HCT116 (cell line): ENCODE data around the gene TSHZ1. TPM values are rescaled to one million over a fixed set of nuclear protein-coding genes. Genes with fewer than 3 reads are reported as not detected.

Experiments
- ATAC-seq: fragments of 200-7000 bp; cut with Tn5 transposase; 2 replicates; pipeline ENCODE4 v1.9.1; 2020; ENCODE audit warnings: mild to moderate bottlenecking, moderate library complexity
- BruUV-seq: library from RNA; stranded (reverse); fragments of 400-500 nt; replicated peaks from 2 replicates; lab custom pipeline; 2021; lab: Mats Ljungman, UMichigan
- CTCF ChIA-PET: fragments of 300-600 bp; sonication (Branson Sonifier 250); formaldehyde crosslinking; loops from one replicate; lab custom pipeline; 2021; ENCODE audit warnings: antibody characterized with exemption; lab: Charles Lee
- POLR2A ChIA-PET: fragments of 300-600, 350-600 bp; sonication (Branson Sonifier 250); formaldehyde crosslinking; loops from one replicate; lab custom pipeline; 2021; ENCODE audit warnings: antibody characterized with exemption; lab: Charles Lee
- RAD21 ChIA-PET, 2 experiments: fragments of 300-600 bp; sonication (Branson Sonifier 250); formaldehyde crosslinking; loops; one replicate each; lab custom pipeline; 2023; ENCODE audit warnings: low total read pairs in 2 of 2; ENCODE audit not compliant: uncharacterized antibody in 2 of 2, unreplicated experiment in 2 of 2, low non-redundant PET in 1 of 2; lab: Charles Lee
- DNase-seq: peaks from one replicate; pipeline ENCODE4 v3.0.0-alpha.2; 2010; ENCODE audit warnings: low read depth, low spot score
- H2AFZ ChIP-seq: fragments of 200-600 bp; shearing (Covaris generic), sonication (generic); 2 replicates; pipeline ENCODE4 v1.6.1; 2017; ENCODE audit warnings: low read depth, mixed run types, mixed read lengths, antibody characterized with exemption, low read length; ENCODE audit not compliant: poor library complexity, severe bottlenecking
- H3K27ac ChIP-seq: 2 replicates; pipeline ENCODE4 v1.5.1; 2012; ENCODE audit warnings: low read depth, low read length
- H3K27me3 ChIP-seq: fragments of 200-600 bp; sonication (generic); 2 replicates; pipeline ENCODE4 v1.6.1; 2016; ENCODE audit warnings: mixed run types, low read length, mixed read lengths; ENCODE audit not compliant: insufficient read depth
- H3K36me3 ChIP-seq, 2 experiments: fragments of 200-500 bp in 1 of 2; fragments of 200-600 bp in 1 of 2; sonication (Bioruptor generic) in 1 of 2; sonication (generic) in 1 of 2; 2 replicates each; pipeline versions ENCODE4 v1.5.1 to v1.6.1; 2014 to 2016; ENCODE audit warnings: low read length in 2 of 2, inconsistent platforms in 1 of 2, mixed read lengths in 1 of 2, mixed run types in 1 of 2; ENCODE audit not compliant: insufficient read depth in 2 of 2, control insufficient read depth in 1 of 2
- H3K4me1 ChIP-seq, 2 experiments: fragments of 200-600 bp in 1 of 2; sonication (generic) in 1 of 2; 2 replicates each; pipeline versions ENCODE4 v1.5.1 to v1.6.1; 2012 to 2017; ENCODE audit warnings: low read length in 2 of 2, inconsistent platforms in 1 of 2, mild to moderate bottlenecking in 1 of 2, mixed read lengths in 1 of 2, mixed run types in 1 of 2, moderate library complexity in 1 of 2; ENCODE audit not compliant: insufficient read depth in 2 of 2, control insufficient read depth in 1 of 2
- H3K4me2 ChIP-seq: fragments of 200-600 bp; sonication (generic); 2 replicates; pipeline ENCODE4 v1.6.1; 2017; ENCODE audit warnings: mixed run types, low read length, mixed read lengths
- H3K4me3 ChIP-seq, 2 experiments: fragments of 200-600 bp in 1 of 2; sonication (generic) in 1 of 2; replicated peaks in 1 of 2; 2 replicates each; pipeline ENCODE4 v1.5.1; 2011 to 2016; ENCODE audit warnings: low read length in 2 of 2, control low read depth in 1 of 2, low read depth in 1 of 2, mild to moderate bottlenecking in 1 of 2, mixed read lengths in 1 of 2, mixed run types in 1 of 2
- H3K79me2 ChIP-seq: fragments of 200-600 bp; sonication (generic); 2 replicates; pipeline ENCODE4 v1.6.1; 2017; ENCODE audit warnings: mild to moderate bottlenecking, mixed run types, low read length, moderate library complexity, mixed read lengths; ENCODE audit not compliant: insufficient read depth
- H3K9ac ChIP-seq: fragments of 200-600 bp; sonication (generic); 2 replicates; pipeline ENCODE4 v1.6.1; 2016; ENCODE audit warnings: low read length, mixed read lengths
- H3K9me2 ChIP-seq: fragments of 200-600 bp; sonication (generic), shearing (Covaris generic); 2 replicates; pipeline ENCODE4 v1.6.1; 2017; ENCODE audit warnings: mixed run types, mild to moderate bottlenecking, moderate library complexity; ENCODE audit not compliant: insufficient read depth
- H3K9me3 ChIP-seq, 2 experiments: fragments of 200-500 bp in 1 of 2; fragments of 200-600 bp in 1 of 2; sonication (Bioruptor generic) in 1 of 2; sonication (generic) in 1 of 2; 2 replicates each; pipeline ENCODE4 v1.6.1; 2014 to 2017; ENCODE audit warnings: low read length in 2 of 2, mixed read lengths in 2 of 2, inconsistent platforms in 1 of 2, low read depth in 1 of 2, mild to moderate bottlenecking in 1 of 2, mixed run types in 1 of 2, moderate library complexity in 1 of 2; ENCODE audit not compliant: control insufficient read depth in 1 of 2, insufficient read depth in 1 of 2
- H4K20me1 ChIP-seq: fragments of 200-600 bp; sonication (generic), shearing (Covaris generic); 2 replicates; pipeline ENCODE4 v1.6.1; 2017; ENCODE audit warnings: mixed run types, mild to moderate bottlenecking, moderate library complexity; ENCODE audit not compliant: insufficient read depth
- CBX3 ChIP-seq: IDR thresholded peaks from 2 replicates; pipeline ENCODE4 v1.6.1; 2012; ENCODE audit warnings: low read depth
- CEBPB ChIP-seq: IDR thresholded peaks from 2 replicates; pipeline ENCODE4 v1.6.1; 2012; ENCODE audit warnings: low read depth
- ELF1 ChIP-seq: IDR thresholded peaks from 2 replicates; pipeline ENCODE4 v1.6.1; 2012; ENCODE audit warnings: low read depth, borderline replicate concordance
- EZH2 ChIP-seq: fragments of 200-600 bp; sonication (generic); IDR thresholded peaks from 2 replicates; pipeline ENCODE4 v1.6.1; 2017; ENCODE audit warnings: antibody characterized with exemption, mixed run types
- EZH2phosphoT487 ChIP-seq: fragments of 200-600 bp; IDR thresholded peaks from 2 replicates; pipeline ENCODE4 v1.6.1; 2018; ENCODE audit warnings: antibody characterized with exemption, borderline replicate concordance
- FOSL1 ChIP-seq: IDR thresholded peaks from 2 replicates; pipeline ENCODE4 v1.6.1; 2012; ENCODE audit warnings: low read depth
- JUND ChIP-seq: IDR thresholded peaks from 2 replicates; pipeline ENCODE4 v1.6.1; 2012
- POLR2A ChIP-seq: IDR thresholded peaks from 2 replicates; pipeline ENCODE4 v1.7.0; 2011; ENCODE audit warnings: borderline replicate concordance; ENCODE audit not compliant: insufficient read depth, insufficient read length; ENCODE audit errors: extremely low read depth
- POLR2AphosphoS5 ChIP-seq: IDR thresholded peaks from 2 replicates; pipeline ENCODE4 v1.6.1; 2011; ENCODE audit warnings: mild to moderate bottlenecking, low read depth, low read length, moderate library complexity
- RAD21 ChIP-seq: IDR thresholded peaks from 2 replicates; pipeline ENCODE4 v1.6.1; 2012; ENCODE audit warnings: low read depth, mild to moderate bottlenecking
- SIN3A ChIP-seq: IDR thresholded peaks from 2 replicates; pipeline ENCODE4 v1.6.1; 2012; ENCODE audit warnings: low read depth
- SP1 ChIP-seq: IDR thresholded peaks from 2 replicates; pipeline ENCODE4 v1.6.1; 2012; ENCODE audit warnings: low read depth
- SRF ChIP-seq: IDR thresholded peaks from 2 replicates; pipeline ENCODE4 v1.6.1; 2012; ENCODE audit warnings: low read depth
- YY1 ChIP-seq: IDR thresholded peaks from 2 replicates; pipeline ENCODE4 v1.6.1; 2011; ENCODE audit warnings: low read length, low read depth, moderate library complexity, mild to moderate bottlenecking; ENCODE audit not compliant: insufficient replicate concordance; ENCODE audit errors: extremely low read depth
- ZNF274 ChIP-seq: fragments of 200-500 bp; sonication (Bioruptor generic); IDR thresholded peaks from 2 replicates; pipeline ENCODE4 v1.6.1; 2014; ENCODE audit warnings: mild to moderate bottlenecking, low read depth, low read length, inconsistent platforms
- intact Hi-C: fragments of 100-400 bp; cut with micrococcal nuclease; formaldehyde crosslinking; loops from 2 replicates; pipeline ENCODE4 v1.10.0; 2022
- total RNA-seq: library from RNA; stranded (reverse); gene quantifications from one replicate; pipeline ENCODE4 v1.2.1, GENCODE V29; 2021; ENCODE audit not compliant: unreplicated experiment
- TF ChIP-seq, protein P1 (sequence below), 3 experiments: fragments of 200-600 bp in 1 of 3; sonication (generic) in 1 of 3; IDR thresholded peaks in 2 of 3; conservative IDR thresholded peaks in 1 of 3; 2 replicates each; pipeline ENCODE4 v1.5.1; 2012 to 2017; ENCODE audit warnings: low read depth in 2 of 3, low read length in 2 of 3, antibody characterized with exemption in 1 of 3, borderline replicate concordance in 1 of 3, control low read depth in 1 of 3, mild to moderate bottlenecking in 1 of 3, mixed read lengths in 1 of 3, mixed run types in 1 of 3, moderate library complexity in 1 of 3; ENCODE audit not compliant: insufficient read depth in 1 of 3
- TF ChIP-seq, protein P2 (sequence below): IDR thresholded peaks from 2 replicates; pipeline ENCODE4 v1.6.1; 2012
- TF ChIP-seq, protein P3 (sequence below): IDR thresholded peaks from 2 replicates; pipeline ENCODE4 v1.6.1; 2012

TSHZ1 gene
- total RNA-seq, 1 experiment from 2014 or later, result 5.7 TPM

DNA sequence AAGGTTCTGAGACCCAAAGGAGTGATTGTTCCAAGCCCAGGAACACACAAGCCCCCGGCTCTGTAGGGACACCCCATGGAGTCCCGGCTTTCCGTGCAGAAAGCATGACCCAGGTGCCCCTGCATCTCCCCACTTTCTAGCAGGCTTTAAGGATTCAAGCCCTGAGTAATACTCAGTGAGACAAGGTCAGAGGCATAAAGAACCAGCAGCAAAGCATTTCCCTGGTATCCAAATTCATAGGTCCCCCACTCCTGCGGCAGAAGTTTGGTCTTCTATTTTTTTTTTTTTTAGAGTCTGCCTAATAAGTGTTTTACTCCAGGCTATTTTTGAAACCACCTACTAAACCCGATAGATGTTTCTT is 16.3 kb downstream of the TSHZ1 start:
- TF ChIP-seq RAD21 (no peak), ZNF274 (no peak), EZH2 (no peak), POLR2AphosphoS5 (no peak), SIN3A (no peak), ELF1 (no peak)

DNA sequence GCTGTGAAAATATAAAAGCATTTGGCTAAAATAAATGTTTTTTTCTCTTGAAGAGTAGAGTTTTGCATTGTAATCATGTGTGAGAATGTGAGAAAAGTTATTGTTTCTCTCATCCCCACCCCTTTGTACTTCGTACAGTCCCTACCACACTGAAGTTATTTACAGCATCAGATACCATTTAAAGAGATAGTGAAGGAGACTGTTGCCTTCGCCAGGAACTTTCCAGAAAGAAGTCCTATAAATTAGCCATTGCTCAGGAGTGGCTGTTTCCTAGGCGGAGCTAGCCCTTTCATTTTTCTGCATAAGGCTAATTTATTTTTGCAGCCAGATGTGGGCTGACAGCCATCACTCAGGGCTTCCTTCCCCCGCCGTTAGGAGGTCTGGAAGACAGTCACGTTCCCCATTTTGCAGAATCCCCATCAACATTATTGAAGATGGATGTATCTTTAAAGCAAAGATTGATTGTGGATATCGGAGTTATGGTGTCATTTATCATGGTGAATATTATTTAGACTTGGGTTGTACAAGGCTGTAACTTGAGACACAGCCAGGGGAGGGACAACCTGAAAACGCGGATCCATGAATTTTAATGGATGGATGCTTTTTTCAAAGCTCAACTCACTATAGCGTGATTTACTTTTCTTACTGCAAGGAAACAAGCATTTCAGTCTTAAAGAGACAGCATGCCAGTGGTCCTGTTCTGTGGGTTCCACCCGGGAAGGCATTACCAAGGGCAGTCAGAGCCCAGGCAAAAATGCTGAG is 17.1 kb downstream of the TSHZ1 start:
- no peak overlapping the region for H2AFZ ChIP-seq
- ATAC-seq, result no peak
- no peak overlapping the region for H3K27ac ChIP-seq
- H3K79me2 ChIP-seq, result no peaks in the 10 kb centered on the region
- intact Hi-C loops, result no loop called here
- no peaks in the 10 kb centered on the region for H3K36me3 ChIP-seq
- ChIA-PET RAD21 (no interaction called here), CTCF (no interaction called here), POLR2A (no interaction called here)
- BruUV-seq, result no TSS peak
- no peak overlapping the region for H3K4me3 ChIP-seq
- H3K9ac ChIP-seq, result no peak overlapping the region
- H3K9me3 ChIP-seq, result no peaks in the 10 kb centered on the region
- no peak overlapping the region for H3K4me2 ChIP-seq
- H3K4me1 ChIP-seq, result peaks cover 0 to 7% of the 10 kb centered on the region in 2 experiments; a peak in 1 of 4 replicates
- H3K9me2 ChIP-seq, result no peaks in the 10 kb centered on the region
- no peaks in the 10 kb centered on the region for H4K20me1 ChIP-seq
- DNase-seq, result no peak
- no peaks in the 10 kb centered on the region for H3K27me3 ChIP-seq
- TF ChIP-seq YY1, result no peak
- TF ChIP-seq, protein P1, sequence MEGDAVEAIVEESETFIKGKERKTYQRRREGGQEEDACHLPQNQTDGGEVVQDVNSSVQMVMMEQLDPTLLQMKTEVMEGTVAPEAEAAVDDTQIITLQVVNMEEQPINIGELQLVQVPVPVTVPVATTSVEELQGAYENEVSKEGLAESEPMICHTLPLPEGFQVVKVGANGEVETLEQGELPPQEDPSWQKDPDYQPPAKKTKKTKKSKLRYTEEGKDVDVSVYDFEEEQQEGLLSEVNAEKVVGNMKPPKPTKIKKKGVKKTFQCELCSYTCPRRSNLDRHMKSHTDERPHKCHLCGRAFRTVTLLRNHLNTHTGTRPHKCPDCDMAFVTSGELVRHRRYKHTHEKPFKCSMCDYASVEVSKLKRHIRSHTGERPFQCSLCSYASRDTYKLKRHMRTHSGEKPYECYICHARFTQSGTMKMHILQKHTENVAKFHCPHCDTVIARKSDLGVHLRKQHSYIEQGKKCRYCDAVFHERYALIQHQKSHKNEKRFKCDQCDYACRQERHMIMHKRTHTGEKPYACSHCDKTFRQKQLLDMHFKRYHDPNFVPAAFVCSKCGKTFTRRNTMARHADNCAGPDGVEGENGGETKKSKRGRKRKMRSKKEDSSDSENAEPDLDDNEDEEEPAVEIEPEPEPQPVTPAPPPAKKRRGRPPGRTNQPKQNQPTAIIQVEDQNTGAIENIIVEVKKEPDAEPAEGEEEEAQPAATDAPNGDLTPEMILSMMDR (IDR thresholded peaks at IDR 0.05 in 2 of 3, conservative IDR thresholded peaks at IDR 0.05 in 1 of 3; ENCODE audit: borderline replicate concordance in 1 of 3, insufficient read depth in 1 of 3, low read depth in 2 of 3, low read length in 2 of 3), result no peak
- no peak for TF ChIP-seq CEBPB
- no peak for TF ChIP-seq ELF1
- no peak for TF ChIP-seq CBX3
- TF ChIP-seq SP1, result no peak
- no peak for TF ChIP-seq POLR2AphosphoS5
- TF ChIP-seq POLR2A, result no peak
- no peak for TF ChIP-seq ZNF274
- no peak for TF ChIP-seq JUND
- TF ChIP-seq SIN3A, result no peak
- TF ChIP-seq, protein P2, sequence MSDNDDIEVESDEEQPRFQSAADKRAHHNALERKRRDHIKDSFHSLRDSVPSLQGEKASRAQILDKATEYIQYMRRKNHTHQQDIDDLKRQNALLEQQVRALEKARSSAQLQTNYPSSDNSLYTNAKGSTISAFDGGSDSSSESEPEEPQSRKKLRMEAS, result no peak
- TF ChIP-seq EZH2phosphoT487, result no peak
- TF ChIP-seq, protein P3, sequence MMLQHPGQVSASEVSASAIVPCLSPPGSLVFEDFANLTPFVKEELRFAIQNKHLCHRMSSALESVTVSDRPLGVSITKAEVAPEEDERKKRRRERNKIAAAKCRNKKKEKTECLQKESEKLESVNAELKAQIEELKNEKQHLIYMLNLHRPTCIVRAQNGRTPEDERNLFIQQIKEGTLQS, result no peak
- TF ChIP-seq FOSL1, result no peak
- no peak for TF ChIP-seq SRF

More for the DNA sequence above, 16.3 kb downstream of the TSHZ1 start:
- Histone ChIP-seq H3K4me1 (peaks cover 0 to 7% of the 10 kb centered on the region in 2 experiments; a peak in 1 of 4 replicates), H3K9me2 (no peaks in the 10 kb centered on the region), H3K4me2 (no peak overlapping the region), H3K27ac (no peak overlapping the region), H4K20me1 (no peaks in the 10 kb centered on the region), H3K4me3 (no peak overlapping the region), H3K27me3 (no peaks in the 10 kb centered on the region), H3K79me2 (no peaks in the 10 kb centered on the region), H2AFZ (no peak overlapping the region), H3K9me3 (no peaks in the 10 kb centered on the region), H3K36me3 (no peaks in the 10 kb centered on the region), H3K9ac (no peak overlapping the region)
- ChIA-PET CTCF (no interaction called here), POLR2A (no interaction called here), RAD21 (no interaction called here)
- DNase-seq, result no peak
- no TSS peak for BruUV-seq
- intact Hi-C loops, result no loop called here
- no peak for ATAC-seq
